Limb (tissue), 2 donors: ENCODE measurements around the gene MCF2L.

Source experiments
- DNase-seq, 2 donors: peaks; one replicate each; pipeline ENCODE4 v3.0.0-alpha.2; 2016; ENCODE audit errors: extremely low spot score in 2 of 2

The MCF2L gene

GRCh38 chr13:113123226-113124201 is 154.5 kb downstream of the MCF2L start:
- peak in 1 of 2 donors; percentile 27 for DNase-seq

DNA sequence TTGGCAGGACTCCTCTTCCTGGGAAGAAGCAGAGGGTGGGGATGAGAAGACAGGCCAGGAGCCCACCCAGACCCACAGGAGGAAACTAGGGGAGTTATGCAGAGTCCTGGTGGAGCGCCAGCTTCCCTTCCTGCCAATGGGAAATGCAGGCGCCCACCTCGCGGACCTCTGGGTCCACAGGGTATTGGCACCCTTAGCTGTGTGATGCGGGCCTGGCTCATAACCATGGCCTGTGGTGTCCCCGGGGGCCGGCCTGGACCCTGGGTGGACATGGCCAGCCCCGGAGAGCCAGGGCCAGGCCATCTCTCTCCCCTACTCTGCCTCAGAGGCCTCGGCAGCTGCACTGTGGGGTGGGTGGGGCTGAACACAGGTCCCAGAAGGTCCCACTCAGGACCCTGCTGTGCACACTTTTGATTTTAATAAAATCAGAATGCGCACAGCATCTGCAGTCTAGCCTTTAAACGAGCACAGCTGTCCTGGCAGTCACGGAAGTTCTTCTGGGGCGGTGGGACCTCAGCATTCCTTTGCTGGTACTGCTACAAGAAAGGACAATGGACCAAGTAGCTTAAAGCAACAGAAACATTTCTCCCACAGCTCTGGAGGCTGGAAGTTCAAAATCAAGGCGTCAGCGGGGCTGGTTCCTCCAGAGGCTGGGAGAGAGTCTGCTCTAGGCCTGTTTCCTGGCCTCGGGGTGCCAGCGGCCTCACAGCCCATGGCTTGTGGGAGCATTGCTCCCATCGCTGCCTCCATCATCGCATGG is 155.4 kb downstream of the MCF2L start:
- DNase-seq, result peak in 1 of 2 donors; percentile 20

DNA sequence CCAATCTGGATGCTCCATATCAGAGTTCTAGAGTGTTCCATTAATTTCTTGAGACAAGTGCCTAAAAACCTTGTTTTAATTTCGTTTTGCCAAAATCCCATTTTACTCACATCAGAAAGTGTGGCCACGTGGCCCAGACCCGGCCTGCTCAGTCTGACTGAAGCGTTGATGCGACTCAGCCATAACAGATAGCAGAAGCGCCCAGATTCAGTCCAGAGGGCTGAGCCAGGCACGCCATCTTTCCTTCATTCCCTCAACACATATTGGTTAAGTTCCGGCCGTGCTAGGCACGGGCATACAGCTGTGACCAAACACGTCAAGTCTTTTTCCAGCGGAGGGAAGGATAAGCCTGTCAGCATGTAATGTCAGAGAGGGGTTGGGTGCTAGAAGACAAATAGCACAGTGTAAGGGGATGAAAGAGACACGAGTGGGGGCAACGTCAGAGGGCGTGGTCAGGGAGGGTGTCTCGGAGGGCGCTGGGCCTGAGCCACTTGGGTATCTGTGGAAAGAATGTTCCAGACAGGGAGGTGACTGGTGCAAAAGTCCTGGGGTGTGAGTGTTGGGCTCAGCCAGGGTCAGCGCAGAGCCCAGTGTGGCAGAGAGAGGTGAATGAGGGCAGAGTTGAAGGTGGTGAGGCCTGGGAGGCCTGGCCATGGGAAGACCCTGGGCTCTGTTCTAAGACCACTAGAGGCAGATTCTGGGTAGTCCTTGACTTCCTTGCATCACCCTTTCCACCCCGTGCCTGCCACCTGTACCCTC is 156.7 kb downstream of the MCF2L start:
- peak in 1 of 2 donors; percentile 21 for DNase-seq

DNA sequence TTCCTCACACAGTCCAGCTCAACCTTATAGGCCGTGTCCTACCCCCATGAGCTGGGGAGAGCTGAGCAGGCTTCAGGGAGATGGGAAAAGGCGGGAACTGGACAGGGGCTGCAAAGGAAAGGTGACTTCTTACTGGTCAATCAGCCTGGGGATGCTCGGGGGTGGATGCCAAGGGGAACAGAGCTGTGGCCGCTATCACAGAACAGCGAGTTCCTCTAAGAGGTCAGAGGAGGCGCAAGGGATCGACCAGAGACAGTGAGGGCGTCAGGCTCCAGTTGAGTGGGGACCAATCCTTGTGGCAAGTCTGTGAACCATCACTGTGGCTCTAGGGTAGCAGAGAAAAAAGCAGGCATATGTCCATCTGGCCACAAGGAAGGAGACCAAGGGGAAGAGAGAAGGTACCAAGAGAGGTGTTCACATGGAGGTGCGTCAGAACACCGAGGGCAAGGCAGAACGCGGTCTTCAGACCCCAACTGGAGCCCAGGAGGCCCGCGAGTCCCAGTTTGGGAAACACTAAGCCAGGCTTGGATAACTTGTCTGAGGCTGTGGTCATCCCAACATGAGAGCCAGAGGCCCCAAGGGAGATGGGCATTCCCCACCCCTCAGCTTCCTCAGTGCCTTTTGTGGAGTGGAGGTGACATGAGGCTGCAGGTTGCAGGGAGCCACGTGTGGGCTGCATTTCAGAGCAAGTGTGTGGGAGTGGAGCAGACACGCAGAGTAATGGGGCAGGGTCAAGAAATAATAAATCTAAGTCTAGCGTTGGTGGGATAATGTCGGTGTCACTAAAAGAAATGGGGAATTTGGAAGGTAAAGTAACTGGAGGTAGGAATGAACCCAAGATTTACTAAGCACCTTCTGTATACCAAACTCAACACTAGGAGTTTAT is 157.5 kb downstream of the MCF2L start:
- DNase-seq, result peak in 1 of 2 donors; percentile 12

DNA sequence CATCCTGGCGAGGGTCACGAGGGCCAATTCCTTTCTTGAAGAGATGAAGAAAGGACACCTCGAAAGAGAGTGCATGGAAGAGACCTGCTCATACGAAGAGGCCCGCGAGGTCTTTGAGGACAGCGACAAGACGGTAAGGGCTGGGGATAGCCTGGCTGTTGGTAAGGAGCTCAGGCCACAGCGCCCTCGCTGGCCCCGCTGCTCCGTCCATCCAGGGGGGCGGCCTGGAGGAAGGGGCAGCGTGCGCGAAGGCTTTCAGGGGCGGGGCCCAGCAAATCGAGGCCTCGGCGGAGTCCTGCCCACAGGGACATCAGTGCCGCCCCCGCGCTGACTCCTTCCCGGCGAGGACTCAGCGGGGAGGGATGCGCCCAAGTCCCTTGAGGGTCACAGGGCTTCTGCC is 160.5 kb downstream of the MCF2L start:
- DNase-seq, result no peak

DNA sequence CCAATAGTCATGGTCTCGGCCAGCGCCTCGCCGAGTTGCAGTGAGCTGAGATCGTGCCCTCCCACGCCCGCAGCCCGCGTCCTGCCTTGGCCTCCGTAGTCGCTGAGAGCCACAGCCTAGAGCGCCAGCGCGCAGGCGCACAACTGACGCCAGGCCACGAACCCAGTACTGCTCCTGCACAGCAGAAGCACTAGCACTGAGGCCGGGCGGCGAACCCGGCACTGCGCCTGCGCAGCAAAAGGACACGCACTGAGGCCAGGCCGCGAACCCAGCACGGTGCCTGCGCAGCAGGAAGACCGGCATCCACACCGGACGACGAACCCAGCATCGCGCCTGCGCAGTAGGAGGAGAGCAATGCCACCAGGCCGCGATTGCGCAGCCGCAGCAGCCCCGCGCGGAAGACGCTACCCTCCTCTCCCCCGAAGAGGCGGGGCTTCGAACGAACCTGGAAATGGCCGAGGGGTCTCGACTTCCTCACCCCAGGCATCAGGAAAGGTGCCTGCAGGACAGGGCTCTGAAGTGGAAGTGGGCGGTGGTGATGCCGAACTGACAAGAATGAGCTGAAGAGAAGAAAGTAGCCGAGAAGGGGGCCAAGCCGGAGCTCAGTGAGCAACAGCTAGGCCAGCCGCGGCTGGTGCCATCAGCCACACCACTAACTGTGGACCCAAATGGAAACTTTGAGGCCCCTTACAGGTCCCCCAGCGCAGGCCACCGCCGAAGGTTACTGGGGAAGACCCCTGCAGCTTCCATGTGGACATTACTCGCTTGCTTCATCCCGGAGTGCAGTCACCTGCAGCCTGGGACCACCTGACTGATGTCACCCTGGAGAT is 161.1 kb downstream of the MCF2L start:
- peak in 1 of 2 donors; percentile 52 for DNase-seq

DNA sequence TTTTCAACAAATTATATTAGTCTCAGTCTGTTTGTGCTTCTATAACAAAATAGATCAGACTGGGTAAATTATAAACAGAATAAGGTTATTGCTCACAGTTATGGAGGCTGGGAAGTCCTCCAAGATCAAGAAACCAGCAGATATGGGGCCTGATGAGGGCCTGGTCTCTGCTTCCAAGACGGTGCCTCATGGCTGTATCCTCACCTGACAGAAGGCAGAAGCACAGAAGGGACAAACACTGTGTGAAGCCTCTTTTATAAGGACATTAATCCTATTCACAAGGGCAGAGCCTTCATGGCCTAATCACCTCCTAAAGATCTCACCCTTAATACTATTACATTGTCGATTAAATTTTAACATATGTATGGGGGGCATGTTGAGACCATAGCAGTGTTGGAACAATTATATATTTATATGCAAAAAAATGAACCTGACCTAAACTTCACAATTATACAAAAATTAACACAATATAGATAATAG is 166.3 kb downstream of the MCF2L start:
- no peak for DNase-seq

- DNase-seq, result no peak
Measured at GRCh38 chr13:113137691-113138298, 168.8 kb downstream of the MCF2L start.

DNA sequence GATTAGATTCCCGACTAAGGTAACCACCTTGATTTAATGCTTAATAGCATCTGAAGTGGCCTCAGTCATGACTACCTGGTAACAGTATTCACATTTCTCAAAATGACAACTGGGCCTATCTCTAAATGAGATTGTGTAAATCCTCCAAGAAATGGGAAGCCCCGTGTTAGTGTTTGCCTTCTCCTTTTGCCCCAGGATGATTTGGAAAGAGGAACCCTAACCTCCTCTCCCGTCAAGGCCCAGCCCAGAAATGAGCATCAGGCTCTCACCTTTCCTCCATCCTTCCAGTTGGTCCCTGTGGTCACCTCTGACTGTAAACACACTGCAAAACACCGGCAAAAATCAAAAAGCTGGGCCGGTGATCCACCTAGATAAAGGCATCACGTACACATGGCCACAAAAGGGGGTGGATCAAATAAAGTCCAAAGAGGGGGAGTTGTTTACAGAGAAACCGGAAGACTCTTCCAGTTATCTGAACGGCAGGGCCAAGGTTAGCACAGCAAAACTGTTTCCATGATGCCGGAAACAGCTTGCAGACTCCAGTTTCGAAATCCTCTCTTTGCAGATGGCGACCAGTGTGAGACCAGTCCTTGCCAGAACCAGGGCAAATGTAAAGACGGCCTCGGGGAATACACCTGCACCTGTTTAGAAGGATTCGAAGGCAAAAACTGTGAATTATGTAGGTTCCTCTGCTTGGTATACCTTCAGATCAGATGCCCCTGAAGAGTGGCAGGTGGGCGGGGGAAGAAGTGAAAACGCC is 170.0 kb downstream of the MCF2L start:
- DNase-seq, result peak in 1 of 2 donors; percentile 7

- DNase-seq, result no peak
Measured at GRCh38 chr13:113139577-113139976, 170.6 kb downstream of the MCF2L start.

GRCh38 chr13:113140677-113141600 is 171.9 kb downstream of the MCF2L start:
- peak in 1 of 2 donors; percentile 20 for DNase-seq

GRCh38 chr13:113141601-113141970 is 172.6 kb downstream of the MCF2L start:
- DNase-seq, result peak in 1 of 2 donors; percentile 13

- no peak for DNase-seq
Measured at GRCh38 chr13:113142876-113143275, 173.9 kb downstream of the MCF2L start.

GRCh38 chr13:113143466-113144254 is 174.6 kb downstream of the MCF2L start:
- peak in 1 of 2 donors; percentile 21 for DNase-seq

DNA sequence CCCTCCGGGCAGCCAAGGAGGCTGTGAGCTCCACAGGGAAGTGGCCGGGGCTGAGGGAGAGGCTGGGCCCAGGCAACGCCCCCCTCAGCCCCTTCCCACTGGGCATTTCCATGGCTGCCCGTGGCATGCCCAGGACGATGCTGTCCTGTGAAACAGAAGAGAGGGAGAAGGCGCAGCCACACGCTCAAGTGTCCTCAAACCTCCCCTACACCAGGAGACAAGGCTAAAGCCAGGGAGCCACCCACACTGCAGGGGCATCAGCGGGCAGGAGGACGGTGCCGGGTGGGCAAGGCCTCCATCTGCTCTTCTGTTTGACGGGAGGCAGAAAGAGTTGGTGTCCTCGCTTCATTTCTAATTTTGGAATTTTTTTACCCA is 175.2 kb downstream of the MCF2L start:
- DNase-seq, result no peak

GRCh38 chr13:113145496-113145895 is 176.5 kb downstream of the MCF2L start:
- no peak for DNase-seq
